ENCODE measurements around the gene CCL19. TPM values are rescaled to one million over a fixed set of nuclear protein-coding genes. Genes with fewer than 3 reads are reported as not detected.

CCL19 gene
- total and polyA plus RNA-seq, 2 experiments from 2014 or later = not detected

DNA sequence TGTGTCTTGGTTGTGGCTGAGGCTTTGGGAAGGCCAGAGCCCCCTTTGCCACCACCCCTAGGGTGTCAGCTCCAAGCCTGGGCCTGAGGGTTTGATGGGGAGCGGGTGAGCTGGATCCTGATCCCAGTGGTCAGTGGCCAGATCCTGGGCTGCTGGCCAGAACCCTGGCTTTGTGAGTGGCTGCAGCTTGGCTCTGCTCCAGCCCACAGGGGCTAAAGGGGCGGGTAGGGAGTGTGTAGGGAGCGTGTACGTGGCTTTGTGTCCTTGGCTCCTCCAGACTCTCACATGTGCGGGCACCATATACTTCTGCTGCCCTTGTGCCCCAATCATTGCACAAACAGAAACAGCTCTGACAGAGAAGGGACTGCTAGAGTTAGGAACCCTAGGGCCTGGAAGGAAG, 40.3 kb downstream of the CCL19 start:
- Mint-ChIP-seq H3K9me3 (no peaks in the 10 kb centered on the region; the same call in 2 of the 3 replicates), H3K4me3 (peak overlapping the region; percentile 80), H3K4me1 (peaks cover 51% of the 10 kb centered on the region), H3K27me3 (ENCODE audit: insufficient read depth, low read depth, poor library complexity) (peaks cover 19% of the 10 kb centered on the region), H3K36me3 (ENCODE audit: low read depth) (peaks cover 26% of the 10 kb centered on the region), H3K27ac (no peak overlapping the region)
- Histone ChIP-seq H2AFZ (no peak overlapping the region), H3K79me2 (replicated peaks; ENCODE audit: insufficient read depth) (peaks cover 6% of the 10 kb centered on the region), H4K20me1 (replicated peaks; ENCODE audit: insufficient read depth) (no peaks in the 10 kb centered on the region; the same call in none of the 2 replicates), H3K36me3 (ENCODE audit: insufficient read depth) (peaks cover 3% of the 10 kb centered on the region; the same call in 1 of the 2 replicates), H3K9me2 (ENCODE audit: insufficient read depth) (no peaks in the 10 kb centered on the region), H3K4me3 (no peak overlapping the region), H3K4me1 (ENCODE audit: insufficient read depth) (peaks cover 30% of the 10 kb centered on the region), H3K27me3 (ENCODE audit: insufficient read depth) (no peaks in the 10 kb centered on the region), H3K27ac (ENCODE audit: low read depth) (no peak overlapping the region), H3K4me2 (no peak overlapping the region), H3F3A (replicated peaks; ENCODE audit: low read depth) (peaks cover 12% of the 10 kb centered on the region; the same call in 1 of the 2 replicates)
- no peak for ATAC-seq
- no peak for TF ChIP-seq ZNF331 (CRISPR knock-in tag; IDR thresholded peaks at IDR 0.05; ENCODE audit: low read depth)
- no peak for DNase-seq (ENCODE audit: low spot score)

GRCh38 chr9:34648673-34649072, 42.4 kb downstream of the CCL19 start:
- TF ChIP-seq ZNF331 (CRISPR knock-in tag; IDR thresholded peaks at IDR 0.05; ENCODE audit: low read depth) (no peak), ETS1 (IDR thresholded peaks at IDR 0.05) (no peak), CREB1 (CRISPR knock-in tag; IDR thresholded peaks at IDR 0.05; ENCODE audit: low read depth) (no peak), ZNF114 (CRISPR knock-in tag; IDR thresholded peaks at IDR 0.05) (no peak), EZH2phosphoT487 (IDR thresholded peaks at IDR 0.05; ENCODE audit: unreplicated experiment) (no peak), NANOG (IDR thresholded peaks at IDR 0.05; ENCODE audit: borderline replicate concordance) (no peak), POLR2AphosphoS5 (IDR thresholded peaks at IDR 0.05; ENCODE audit: low read depth) (no peak), CTCF (conservative IDR thresholded peaks at IDR 0.05; ENCODE audit: low read depth in 2 of 2) (no peak), JUNB (IDR thresholded peaks at IDR 0.05; ENCODE audit: unreplicated experiment) (no peak), EZH2 (IDR thresholded peaks at IDR 0.05; ENCODE audit: low read depth, unreplicated experiment) (no peak)
- TF ChIP-seq, protein P1, sequence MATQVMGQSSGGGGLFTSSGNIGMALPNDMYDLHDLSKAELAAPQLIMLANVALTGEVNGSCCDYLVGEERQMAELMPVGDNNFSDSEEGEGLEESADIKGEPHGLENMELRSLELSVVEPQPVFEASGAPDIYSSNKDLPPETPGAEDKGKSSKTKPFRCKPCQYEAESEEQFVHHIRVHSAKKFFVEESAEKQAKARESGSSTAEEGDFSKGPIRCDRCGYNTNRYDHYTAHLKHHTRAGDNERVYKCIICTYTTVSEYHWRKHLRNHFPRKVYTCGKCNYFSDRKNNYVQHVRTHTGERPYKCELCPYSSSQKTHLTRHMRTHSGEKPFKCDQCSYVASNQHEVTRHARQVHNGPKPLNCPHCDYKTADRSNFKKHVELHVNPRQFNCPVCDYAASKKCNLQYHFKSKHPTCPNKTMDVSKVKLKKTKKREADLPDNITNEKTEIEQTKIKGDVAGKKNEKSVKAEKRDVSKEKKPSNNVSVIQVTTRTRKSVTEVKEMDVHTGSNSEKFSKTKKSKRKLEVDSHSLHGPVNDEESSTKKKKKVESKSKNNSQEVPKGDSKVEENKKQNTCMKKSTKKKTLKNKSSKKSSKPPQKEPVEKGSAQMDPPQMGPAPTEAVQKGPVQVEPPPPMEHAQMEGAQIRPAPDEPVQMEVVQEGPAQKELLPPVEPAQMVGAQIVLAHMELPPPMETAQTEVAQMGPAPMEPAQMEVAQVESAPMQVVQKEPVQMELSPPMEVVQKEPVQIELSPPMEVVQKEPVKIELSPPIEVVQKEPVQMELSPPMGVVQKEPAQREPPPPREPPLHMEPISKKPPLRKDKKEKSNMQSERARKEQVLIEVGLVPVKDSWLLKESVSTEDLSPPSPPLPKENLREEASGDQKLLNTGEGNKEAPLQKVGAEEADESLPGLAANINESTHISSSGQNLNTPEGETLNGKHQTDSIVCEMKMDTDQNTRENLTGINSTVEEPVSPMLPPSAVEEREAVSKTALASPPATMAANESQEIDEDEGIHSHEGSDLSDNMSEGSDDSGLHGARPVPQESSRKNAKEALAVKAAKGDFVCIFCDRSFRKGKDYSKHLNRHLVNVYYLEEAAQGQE (IDR thresholded peaks at IDR 0.05; ENCODE audit: unreplicated experiment) = no peak
- peaks cover 3% of the 10 kb centered on the region; the same call in 1 of the 2 replicates for H3K36me3 ChIP-seq (ENCODE audit: insufficient read depth)
- no peaks in the 10 kb centered on the region; the same call in none of the 2 replicates for H4K20me1 ChIP-seq (replicated peaks; ENCODE audit: insufficient read depth)
- H2AFZ ChIP-seq = no peak overlapping the region
- DNase-seq (ENCODE audit: low spot score) (no peak), ATAC-seq (no peak)
- peaks cover 6% of the 10 kb centered on the region for H3K79me2 ChIP-seq (replicated peaks; ENCODE audit: insufficient read depth)
- H3K4me3 ChIP-seq = no peak overlapping the region
- H3K27me3 ChIP-seq (ENCODE audit: insufficient read depth) = no peaks in the 10 kb centered on the region
- peaks cover 9% of the 10 kb centered on the region for H3K27me3 Mint-ChIP-seq (ENCODE audit: insufficient read depth, low read depth, poor library complexity)
- no peaks in the 10 kb centered on the region for H3K9me2 ChIP-seq (ENCODE audit: insufficient read depth)
- H3K9me3 Mint-ChIP-seq = no peaks in the 10 kb centered on the region; the same call in 2 of the 3 replicates
- H3K4me2 ChIP-seq = no peak overlapping the region
- H3K36me3 Mint-ChIP-seq (ENCODE audit: low read depth) = peaks cover 26% of the 10 kb centered on the region
- H3K4me1 ChIP-seq (ENCODE audit: insufficient read depth) = peaks cover 40% of the 10 kb centered on the region
- peak overlapping the region; percentile 19; the same call in 1 of the 3 replicates for H3K4me3 Mint-ChIP-seq
- peaks cover 55% of the 10 kb centered on the region for H3K4me1 Mint-ChIP-seq
- no peak overlapping the region for H3K27ac ChIP-seq (ENCODE audit: low read depth)
- no peak overlapping the region for H3K27ac Mint-ChIP-seq
- H3F3A ChIP-seq (replicated peaks; ENCODE audit: low read depth) = peaks cover 12% of the 10 kb centered on the region; the same call in 1 of the 2 replicates

All from GM23338 (cell line).